ENCODE measurements around the gene ACTG2.

The ACTG2 gene

DNA sequence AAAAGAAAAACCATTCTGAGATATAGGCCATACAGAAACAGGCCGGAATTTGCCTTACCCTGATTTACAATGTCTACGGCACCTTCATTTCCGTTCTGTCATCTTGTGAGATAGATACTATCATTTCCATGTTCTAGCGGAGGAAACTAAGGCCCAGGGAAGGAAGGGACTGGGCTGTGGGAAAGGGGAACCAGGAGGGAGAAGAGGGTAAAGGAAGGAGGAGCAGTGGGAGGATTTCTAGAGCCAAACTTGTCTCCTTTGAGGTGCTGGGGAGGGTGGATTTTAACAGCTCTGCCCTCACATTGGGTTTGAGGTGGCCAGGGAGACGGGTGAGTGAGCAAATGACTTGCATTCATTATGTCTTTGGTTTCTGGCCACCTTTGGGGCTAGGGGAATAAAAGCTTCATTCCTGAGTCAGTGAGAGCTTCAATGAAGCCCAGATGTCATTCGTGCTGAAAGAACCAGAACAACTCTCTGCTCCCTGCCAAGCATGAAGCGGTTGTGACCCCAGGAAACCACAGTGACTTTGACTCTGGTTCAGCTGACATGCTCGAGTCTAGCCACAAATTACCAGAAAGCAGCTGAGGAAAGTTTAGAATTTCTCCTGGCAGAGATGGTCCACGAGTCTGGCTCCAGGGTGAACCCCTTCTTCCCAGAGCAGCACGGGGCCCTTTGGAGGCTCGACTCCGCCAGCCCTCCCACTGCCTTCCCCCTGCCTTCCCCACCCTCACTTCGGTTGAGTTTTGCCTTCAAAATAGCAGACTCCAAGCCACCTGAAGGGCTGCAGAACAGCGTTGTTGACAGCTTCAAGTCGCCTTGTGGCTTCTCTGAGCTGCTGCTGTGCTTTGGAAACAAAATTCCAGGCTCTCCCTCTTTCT lies 3.8 kb downstream of the ACTG2 start:
- Histone ChIP-seq H3K4me3 (ENCODE audit: insufficient read depth in 1 of 2, low read depth in 1 of 2, low read length in 2 of 2) (peak overlapping the region in 1 of 2 experiments; percentile 22), H3K4me1 (ENCODE audit: control insufficient read depth, insufficient read depth, low read depth, low read length) (peaks cover 26% of the 10 kb centered on the region), H3K4ac (ENCODE audit: low read depth in 1 of 2, low read length in 2 of 2) (no peak overlapping the region), H3K18ac (ENCODE audit: low read depth in 1 of 2, low read length in 2 of 2) (no peak overlapping the region), H4K91ac (ENCODE audit: low read length) (no peak overlapping the region), H2BK120ac (ENCODE audit: low read depth, low read length) (no peak overlapping the region), H3K4me2 (ENCODE audit: low read length, poor library complexity, severe bottlenecking) (no peak overlapping the region), H3K27me3 (ENCODE audit: control insufficient read depth in 1 of 2, insufficient read depth in 1 of 2, low read length in 2 of 2) (peaks cover 0 to 73% of the 10 kb centered on the region in 2 experiments), H3K79me1 (replicated peaks; ENCODE audit: low read length, poor library complexity, severe bottlenecking) (peaks cover 16% of the 10 kb centered on the region), H2AFZ (ENCODE audit: low read depth, low read length) (no peak overlapping the region), H3K27ac (ENCODE audit: low read length, poor library complexity, severe bottlenecking) (peak overlapping the region; percentile 11), H3K9me3 (ENCODE audit: control insufficient read depth, low read length) (no peaks in the 10 kb centered on the region), H2BK15ac (ENCODE audit: low read depth, poor library complexity, severe bottlenecking) (no peak overlapping the region), H2BK12ac (ENCODE audit: low read length in 2 of 2) (no peak overlapping the region), H2AK5ac (ENCODE audit: low read length, severe bottlenecking) (peak overlapping the region; percentile 34), H4K8ac (ENCODE audit: low read length) (no peak overlapping the region), H3K9ac (ENCODE audit: low read length) (peak overlapping the region; percentile 44), H3K23ac (ENCODE audit: low read length in 2 of 2) (no peak overlapping the region), H3K36me3 (ENCODE audit: control insufficient read depth in 1 of 2, insufficient read depth in 2 of 2, low read depth in 1 of 2, low read length in 2 of 2) (peaks cover 0 to 6% of the 10 kb centered on the region in 2 experiments), H3K14ac (ENCODE audit: low read length in 2 of 2) (no peak overlapping the region), H2BK5ac (ENCODE audit: low read depth, low read length, poor library complexity, severe bottlenecking) (no peak overlapping the region)
- WGBS: 69% methylated on average over 14 of the region's 15 CpGs
- peak; percentile 18 for DNase-seq

DNA sequence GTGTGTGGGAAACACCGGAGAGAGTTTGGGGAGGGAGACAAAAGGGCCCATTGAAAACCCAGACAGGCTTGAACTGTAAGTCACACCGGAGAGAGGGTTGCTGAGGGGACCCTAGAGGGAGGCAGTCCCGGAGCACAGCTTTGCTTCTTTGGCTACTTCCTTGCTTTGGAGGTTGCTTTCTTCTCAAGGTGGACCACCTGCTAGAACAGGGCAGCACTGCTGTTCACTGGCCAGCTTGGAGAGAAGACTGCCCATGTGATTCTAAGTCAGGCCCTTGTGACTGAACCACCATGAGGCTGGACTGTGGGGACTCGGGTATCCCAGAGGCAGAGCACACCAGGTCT lies 4.4 kb downstream of the ACTG2 start:
- Histone ChIP-seq H3K9ac (ENCODE audit: low read length) (no peak overlapping the region), H4K8ac (ENCODE audit: low read length) (no peak overlapping the region), H2BK5ac (ENCODE audit: low read depth, low read length, poor library complexity, severe bottlenecking) (no peak overlapping the region), H2AFZ (ENCODE audit: low read depth, low read length) (no peak overlapping the region), H3K4me3 (ENCODE audit: insufficient read depth in 1 of 2, low read depth in 1 of 2, low read length in 2 of 2) (peak overlapping the region; percentile 2 to 15), H2BK12ac (ENCODE audit: low read length in 2 of 2) (no peak overlapping the region), H3K4me1 (ENCODE audit: control insufficient read depth, insufficient read depth, low read depth, low read length) (peaks cover 26% of the 10 kb centered on the region), H3K18ac (ENCODE audit: low read depth in 1 of 2, low read length in 2 of 2) (no peak overlapping the region), H2BK120ac (ENCODE audit: low read depth, low read length) (no peak overlapping the region), H3K27ac (ENCODE audit: low read length, poor library complexity, severe bottlenecking) (no peak overlapping the region), H2BK15ac (ENCODE audit: low read depth, poor library complexity, severe bottlenecking) (no peak overlapping the region), H3K79me1 (replicated peaks; ENCODE audit: low read length, poor library complexity, severe bottlenecking) (peaks cover 16% of the 10 kb centered on the region), H3K4me2 (ENCODE audit: low read length, poor library complexity, severe bottlenecking) (no peak overlapping the region), H3K36me3 (ENCODE audit: control insufficient read depth in 1 of 2, insufficient read depth in 2 of 2, low read depth in 1 of 2, low read length in 2 of 2) (peaks cover 0 to 7% of the 10 kb centered on the region in 2 experiments), H3K14ac (ENCODE audit: low read length in 2 of 2) (no peak overlapping the region), H3K27me3 (ENCODE audit: control insufficient read depth in 1 of 2, insufficient read depth in 1 of 2, low read length in 2 of 2) (peaks cover 0 to 73% of the 10 kb centered on the region in 2 experiments), H4K91ac (ENCODE audit: low read length) (no peak overlapping the region), H2AK5ac (ENCODE audit: low read length, severe bottlenecking) (peak overlapping the region; percentile 70), H3K4ac (ENCODE audit: low read depth in 1 of 2, low read length in 2 of 2) (no peak overlapping the region), H3K23ac (ENCODE audit: low read length in 2 of 2) (no peak overlapping the region), H3K9me3 (ENCODE audit: control insufficient read depth, low read length) (no peaks in the 10 kb centered on the region)
- no peak for DNase-seq
- 84% methylated on average over 4 of the region's 4 CpGs for WGBS

DNA sequence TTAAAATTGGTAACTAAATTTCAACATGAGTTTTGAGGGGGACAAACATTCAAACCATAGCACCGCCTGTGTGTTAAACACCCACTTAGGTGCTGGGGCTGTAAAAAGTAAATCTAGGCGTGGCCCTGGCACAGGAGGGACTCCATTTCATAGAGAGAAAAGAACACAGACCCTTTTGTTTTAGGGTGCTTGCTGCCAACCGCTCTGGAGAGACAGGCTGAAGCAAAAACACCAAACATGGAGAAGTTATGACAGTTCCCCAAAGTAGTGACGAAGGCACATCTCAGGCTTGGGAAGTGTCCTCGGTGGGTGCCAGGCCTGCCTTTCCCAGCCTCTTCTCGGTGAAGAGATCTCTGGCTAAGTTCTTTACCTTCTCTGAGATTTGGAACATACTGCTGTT lies 5.1 kb downstream of the ACTG2 start:
- H3K9me3 ChIP-seq (ENCODE audit: control insufficient read depth, low read length): no peaks in the 10 kb centered on the region
- H2BK12ac ChIP-seq (ENCODE audit: low read length in 2 of 2): no peak overlapping the region
- H2BK120ac ChIP-seq (ENCODE audit: low read depth, low read length): no peak overlapping the region
- H3K4me3 ChIP-seq (ENCODE audit: insufficient read depth in 1 of 2, low read depth in 1 of 2, low read length in 2 of 2): no peak overlapping the region
- peaks cover 21% of the 10 kb centered on the region for H3K4me1 ChIP-seq (ENCODE audit: control insufficient read depth, insufficient read depth, low read depth, low read length)
- H2AFZ ChIP-seq (ENCODE audit: low read depth, low read length): no peak overlapping the region
- no peak overlapping the region for H2AK5ac ChIP-seq (ENCODE audit: low read length, severe bottlenecking)
- H2BK15ac ChIP-seq (ENCODE audit: low read depth, poor library complexity, severe bottlenecking): no peak overlapping the region
- H3K27ac ChIP-seq (ENCODE audit: low read length, poor library complexity, severe bottlenecking): no peak overlapping the region
- peaks cover 0 to 12% of the 10 kb centered on the region in 2 experiments for H3K36me3 ChIP-seq (ENCODE audit: control insufficient read depth in 1 of 2, insufficient read depth in 2 of 2, low read depth in 1 of 2, low read length in 2 of 2)
- no peak overlapping the region for H3K4ac ChIP-seq (ENCODE audit: low read depth in 1 of 2, low read length in 2 of 2)
- no peak overlapping the region for H4K8ac ChIP-seq (ENCODE audit: low read length)
- H3K4me2 ChIP-seq (ENCODE audit: low read length, poor library complexity, severe bottlenecking): no peak overlapping the region
- H3K23ac ChIP-seq (ENCODE audit: low read length in 2 of 2): no peak overlapping the region
- DNase-seq: no peak
- H3K14ac ChIP-seq (ENCODE audit: low read length in 2 of 2): no peak overlapping the region
- H3K18ac ChIP-seq (ENCODE audit: low read depth in 1 of 2, low read length in 2 of 2): no peak overlapping the region
- no peak overlapping the region for H3K9ac ChIP-seq (ENCODE audit: low read length)
- 78% methylated on average over 6 of the region's 6 CpGs for WGBS
- no peak overlapping the region for H2BK5ac ChIP-seq (ENCODE audit: low read depth, low read length, poor library complexity, severe bottlenecking)
- peaks cover 0 to 73% of the 10 kb centered on the region in 2 experiments for H3K27me3 ChIP-seq (ENCODE audit: control insufficient read depth in 1 of 2, insufficient read depth in 1 of 2, low read length in 2 of 2)
- H4K91ac ChIP-seq (ENCODE audit: low read length): no peak overlapping the region
- H3K79me1 ChIP-seq (replicated peaks; ENCODE audit: low read length, poor library complexity, severe bottlenecking): peaks cover 16% of the 10 kb centered on the region

DNA sequence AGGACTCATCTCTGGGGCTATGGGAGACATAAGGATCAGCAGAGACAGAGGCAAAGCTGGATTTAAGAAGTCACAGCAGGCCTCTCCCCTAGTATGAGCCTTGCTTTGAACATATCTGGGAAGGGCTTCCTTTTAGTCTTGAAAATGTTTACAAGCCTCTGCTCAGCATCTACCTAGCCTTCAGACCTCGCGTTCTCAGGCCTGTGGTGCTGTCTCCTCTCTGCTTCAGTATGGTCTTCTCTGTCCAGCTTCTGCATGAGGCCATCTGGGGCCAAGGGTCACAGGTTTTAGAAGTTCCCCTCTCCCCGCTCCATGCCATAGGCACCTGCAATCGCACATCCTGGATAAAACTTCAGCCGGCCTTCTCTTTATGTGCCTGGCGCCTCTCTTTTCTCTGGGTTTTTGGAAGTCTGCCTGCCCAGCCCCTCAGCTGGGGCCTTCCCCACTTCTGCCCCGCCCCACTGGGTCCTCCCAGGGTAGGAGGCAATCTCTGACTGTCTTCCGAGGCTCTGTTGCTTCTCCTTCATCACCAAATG lies 7.1 kb downstream of the ACTG2 start:
- peaks cover 0 to 59% of the 10 kb centered on the region in 2 experiments for H3K27me3 ChIP-seq (ENCODE audit: control insufficient read depth in 1 of 2, insufficient read depth in 1 of 2, low read length in 2 of 2)
- no peak overlapping the region for H2BK12ac ChIP-seq (ENCODE audit: low read length in 2 of 2)
- DNase-seq: no peak
- no peak overlapping the region for H3K4ac ChIP-seq (ENCODE audit: low read depth in 1 of 2, low read length in 2 of 2)
- no peak overlapping the region for H4K91ac ChIP-seq (ENCODE audit: low read length)
- H3K4me1 ChIP-seq (ENCODE audit: control insufficient read depth, insufficient read depth, low read depth, low read length): peaks cover 10% of the 10 kb centered on the region
- peaks cover 6% of the 10 kb centered on the region for H3K79me1 ChIP-seq (replicated peaks; ENCODE audit: low read length, poor library complexity, severe bottlenecking)
- no peak overlapping the region for H2BK5ac ChIP-seq (ENCODE audit: low read depth, low read length, poor library complexity, severe bottlenecking)
- H3K27ac ChIP-seq (ENCODE audit: low read length, poor library complexity, severe bottlenecking): no peak overlapping the region
- 94% methylated on average over 7 of the region's 8 CpGs for WGBS
- no peak overlapping the region for H3K23ac ChIP-seq (ENCODE audit: low read length in 2 of 2)
- H2BK15ac ChIP-seq (ENCODE audit: low read depth, poor library complexity, severe bottlenecking): no peak overlapping the region
- no peak overlapping the region for H3K14ac ChIP-seq (ENCODE audit: low read length in 2 of 2)
- H3K4me3 ChIP-seq (ENCODE audit: insufficient read depth in 1 of 2, low read depth in 1 of 2, low read length in 2 of 2): no peak overlapping the region
- peaks cover 0 to 12% of the 10 kb centered on the region in 2 experiments for H3K36me3 ChIP-seq (ENCODE audit: control insufficient read depth in 1 of 2, insufficient read depth in 2 of 2, low read depth in 1 of 2, low read length in 2 of 2)
- H3K9ac ChIP-seq (ENCODE audit: low read length): no peak overlapping the region
- H4K8ac ChIP-seq (ENCODE audit: low read length): no peak overlapping the region
- no peaks in the 10 kb centered on the region for H3K9me3 ChIP-seq (ENCODE audit: control insufficient read depth, low read length)
- H2AK5ac ChIP-seq (ENCODE audit: low read length, severe bottlenecking): no peak overlapping the region
- no peak overlapping the region for H3K4me2 ChIP-seq (ENCODE audit: low read length, poor library complexity, severe bottlenecking)
- H2AFZ ChIP-seq (ENCODE audit: low read depth, low read length): no peak overlapping the region
- H3K18ac ChIP-seq (ENCODE audit: low read depth in 1 of 2, low read length in 2 of 2): no peak overlapping the region
- no peak overlapping the region for H2BK120ac ChIP-seq (ENCODE audit: low read depth, low read length)
